Panc1 (cell line): ENCODE measurements around the gene PARM1. TPM values are rescaled to one million over a fixed set of nuclear protein-coding genes. Genes with fewer than 3 reads are reported as not detected.
A peak's percentile ranks its signal among the peaks of the same experiment; 100 is the strongest.

ENCODE experiments used
- ATAC-seq: fragments of 200-7000 bp; cut with Tn5 transposase; 2 replicates; pipeline ENCODE4 v1.9.1; 2020; ENCODE audit warnings: mild to moderate bottlenecking, moderate library complexity
- BruUV-seq: library from RNA; stranded (reverse); fragments of 400-500 nt; replicated peaks from 2 replicates; lab custom pipeline; 2021; lab: Mats Ljungman, UMichigan
- CTCF ChIA-PET: fragments of 300-600 bp; sonication (Branson Sonifier 250); formaldehyde crosslinking; loops from one replicate; lab custom pipeline; 2022; ENCODE audit warnings: antibody characterized with exemption; lab: Charles Lee
- POLR2A ChIA-PET: fragments of 300-600 bp; sonication (Branson Sonifier 250); formaldehyde crosslinking; loops from one replicate; lab custom pipeline; 2022; ENCODE audit warnings: antibody characterized with exemption; lab: Charles Lee
- DNase-seq: peaks from one replicate; pipeline ENCODE4 v3.0.0-alpha.2; 2010; ENCODE audit warnings: low read depth, low spot score
- H3K27ac ChIP-seq: 2 replicates; pipeline ENCODE4 v1.5.1; 2011; ENCODE audit warnings: mild to moderate bottlenecking, low read length, inconsistent platforms
- H3K27me3 ChIP-seq: fragments of 200-500 bp; sonication (Bioruptor generic); 2 replicates; pipeline ENCODE4 v1.6.0; 2014; ENCODE audit warnings: low read length, inconsistent platforms; ENCODE audit not compliant: control insufficient read depth, insufficient read depth
- H3K36me3 ChIP-seq: fragments of 200-500 bp; sonication (Bioruptor generic); 2 replicates; pipeline ENCODE4 v1.5.1; 2014; ENCODE audit warnings: inconsistent platforms, mild to moderate bottlenecking, low read length, moderate library complexity; ENCODE audit not compliant: control insufficient read depth, insufficient read depth
- H3K4me1 ChIP-seq: 2 replicates; pipeline ENCODE4 v1.5.1; 2011; ENCODE audit warnings: inconsistent platforms, mild to moderate bottlenecking, low read length, moderate library complexity; ENCODE audit not compliant: control insufficient read depth, insufficient read depth
- H3K4me3 ChIP-seq, 2 experiments: 2 replicates each; pipeline ENCODE4 v1.5.1; 2011 to 2012; ENCODE audit warnings: low read depth in 2 of 2, low read length in 2 of 2, mild to moderate bottlenecking in 2 of 2, inconsistent platforms in 1 of 2, moderate library complexity in 1 of 2
- H3K9me3 ChIP-seq: fragments of 200-500 bp; sonication (Bioruptor generic); 2 replicates; pipeline ENCODE4 v1.5.1; 2014; ENCODE audit warnings: low read depth, mild to moderate bottlenecking, inconsistent platforms, low read length, moderate library complexity; ENCODE audit not compliant: control insufficient read depth, insufficient read depth
- CTCF ChIP-seq: fragments of 450-650 bp; IDR thresholded peaks from 2 replicates; pipeline ENCODE4 v1.5.1; 2017; ENCODE audit warnings: mild to moderate bottlenecking
- POLR2AphosphoS5 ChIP-seq: IDR thresholded peaks from 2 replicates; pipeline ENCODE4 v1.6.1; 2012; ENCODE audit warnings: mild to moderate bottlenecking, low read depth, low read length, moderate library complexity
- REST ChIP-seq, 2 experiments: IDR thresholded peaks; 2 replicates each; pipeline ENCODE4 v1.6.1; 2011 to 2012; ENCODE audit warnings: low read depth in 2 of 2, control low read depth in 1 of 2, low read length in 1 of 2, mild to moderate bottlenecking in 1 of 2, moderate library complexity in 1 of 2; ENCODE audit not compliant: insufficient read depth in 1 of 2
- SIN3A ChIP-seq: IDR thresholded peaks from 2 replicates; pipeline ENCODE4 v1.6.1; 2012; ENCODE audit warnings: low read depth, mild to moderate bottlenecking, low read length, moderate library complexity, borderline replicate concordance; ENCODE audit not compliant: insufficient read depth
- TCF7L2 ChIP-seq: IDR thresholded peaks from 2 replicates; pipeline ENCODE4 v1.6.1; 2011; ENCODE audit warnings: mild to moderate bottlenecking, low read depth, low read length, inconsistent platforms
- in situ Hi-C: cut with HindIII; loops from 2 replicates; pipeline ENCODE4 v1.10.0; 2016; ENCODE audit warnings: low sequenced_read_pairs, low pct_unique_long_range_greater_than_20kb
- intact Hi-C: fragments of 100-400 bp; cut with micrococcal nuclease; formaldehyde crosslinking; loops from one replicate; pipeline ENCODE4 v1.10.0; 2022; ENCODE audit not compliant: unreplicated experiment
- total RNA-seq: library from RNA; stranded (reverse); gene quantifications from one replicate; pipeline ENCODE4 v1.2.1, GENCODE V29; 2021; ENCODE audit not compliant: unreplicated experiment

Gene PARM1
- total RNA-seq, 1 experiment from 2014 or later = 0.21 TPM

DNA sequence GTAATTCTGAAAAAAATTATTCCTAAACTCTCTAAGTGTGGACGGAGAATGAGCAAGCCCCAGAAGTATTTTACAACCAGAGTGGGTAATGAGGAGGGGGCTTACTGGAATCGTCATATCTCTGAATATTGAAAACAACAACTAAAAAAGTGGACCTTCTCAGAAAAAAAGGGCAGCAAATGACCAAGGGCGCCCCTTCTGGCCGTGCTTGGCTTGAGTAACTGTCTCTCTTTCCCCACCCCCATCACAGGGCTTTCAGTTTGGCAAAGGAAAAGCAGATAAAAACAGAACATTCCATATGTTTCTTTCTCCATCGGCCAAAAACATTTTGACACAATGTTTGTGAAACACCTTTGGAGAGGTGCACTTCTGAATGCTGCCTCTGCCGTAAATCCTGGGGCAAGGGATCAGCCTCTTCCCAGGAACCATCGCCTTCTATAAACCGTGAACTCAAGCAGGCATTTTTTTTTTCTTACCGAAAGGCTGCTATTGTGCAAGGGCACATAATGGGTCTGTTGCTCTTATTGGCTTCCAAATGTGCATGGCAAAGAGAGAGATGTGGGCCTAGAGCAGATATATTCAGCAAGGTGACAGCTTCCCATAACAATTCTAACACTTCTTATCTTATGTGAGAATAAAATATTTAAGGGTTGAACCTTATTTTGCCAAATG is 115.4 kb downstream of the PARM1 start:
- BruUV-seq = no TSS peak
- Histone ChIP-seq H3K36me3 (no peaks in the 10 kb centered on the region), H3K4me1 (no peaks in the 10 kb centered on the region), H3K27me3 (no peaks in the 10 kb centered on the region; the same call in 1 of the 2 replicates), H3K4me3 (no peak overlapping the region), H3K9me3 (no peaks in the 10 kb centered on the region), H3K27ac (no peak overlapping the region)
- peak; percentile 40 for TF ChIP-seq CTCF
- TF ChIP-seq POLR2AphosphoS5 = no peak
- in situ Hi-C loops = no loop called here
- ChIA-PET CTCF (no interaction called here), POLR2A (no interaction called here)
- intact Hi-C loops = no loop called here
- DNase-seq (no peak), ATAC-seq (no peak)

DNA sequence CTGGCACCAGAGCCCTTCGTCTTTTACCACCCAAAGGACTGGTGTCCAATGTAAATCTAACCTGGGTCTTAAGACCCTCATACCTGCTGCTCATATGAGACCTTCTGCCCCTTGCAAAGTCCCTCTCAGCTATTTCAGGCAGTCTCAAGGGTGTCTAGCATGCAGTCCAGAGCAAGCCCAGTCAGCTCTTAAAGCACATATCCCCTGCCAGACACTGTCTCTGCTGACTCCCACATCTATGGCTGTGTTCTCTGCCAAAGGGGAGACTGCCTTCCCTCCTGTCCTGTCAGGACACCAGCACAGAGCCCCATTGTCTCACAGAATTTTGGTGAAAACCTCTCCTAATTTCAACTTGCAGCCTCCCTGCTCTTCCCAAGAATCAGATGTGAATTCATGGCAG is 118.5 kb downstream of the PARM1 start:
- TF ChIP-seq POLR2AphosphoS5 = no peak
- TF ChIP-seq TCF7L2 = no peak
- TF ChIP-seq SIN3A = no peak
- TF ChIP-seq CTCF = no peak
- no peak for TF ChIP-seq REST (IDR thresholded peaks at IDR 0.05; ENCODE audit: insufficient read depth in 1 of 2, low read depth in 2 of 2, low read length in 1 of 2)
- H3K36me3 ChIP-seq = no peaks in the 10 kb centered on the region
- ChIA-PET POLR2A (no interaction called here), CTCF (no interaction called here)
- H3K27me3 ChIP-seq = no peaks in the 10 kb centered on the region; the same call in 1 of the 2 replicates
- DNase-seq (no peak), ATAC-seq (no peak)
- in situ Hi-C loops (no loop called here), intact Hi-C loops (no loop called here)
- no peaks in the 10 kb centered on the region for H3K4me1 ChIP-seq
- no peak overlapping the region for H3K27ac ChIP-seq
- BruUV-seq = no TSS peak
- H3K9me3 ChIP-seq = no peaks in the 10 kb centered on the region
- no peak overlapping the region for H3K4me3 ChIP-seq
